Fibroblast of pulmonary artery (primary cell): ENCODE data around the gene GLYATL3.

ENCODE experiments used
- DNase-seq: peaks from one replicate; pipeline ENCODE4 v3.0.0-alpha.2; 2010; ENCODE audit warnings: low read depth
- H3K4me3 ChIP-seq: replicated peaks from 2 replicates; pipeline ENCODE4 v1.5.1; 2011; ENCODE audit warnings: low read depth, mild to moderate bottlenecking, control low read depth, low read length, moderate library complexity
- CTCF ChIP-seq: IDR thresholded peaks from 2 replicates; pipeline ENCODE4 v1.5.1; 2011; ENCODE audit warnings: mild to moderate bottlenecking, control low read depth, low read length, inconsistent platforms; ENCODE audit errors: missing control alignments

GLYATL3 gene

GRCh38 chr6:49513153-49513989, 13.6 kb downstream of the GLYATL3 start:
- H3K4me3 ChIP-seq: no peak overlapping the region
- TF ChIP-seq CTCF: no peak
- DNase-seq: no peak

- no peak for TF ChIP-seq CTCF
- H3K4me3 ChIP-seq: no peak overlapping the region
- DNase-seq: no peak
Observed at GRCh38 chr6:49514571-49515484, 15.1 kb downstream of the GLYATL3 start.

GRCh38 chr6:49515485-49516146, 15.9 kb downstream of the GLYATL3 start:
- no peak for TF ChIP-seq CTCF
- no peak for DNase-seq

GRCh38 chr6:49516147-49516505, 16.4 kb downstream of the GLYATL3 start:
- no peak overlapping the region for H3K4me3 ChIP-seq
- no peak for TF ChIP-seq CTCF
- no peak for DNase-seq

More at GRCh38 chr6:49515485-49516146, 15.9 kb downstream of the GLYATL3 start:
- no peak overlapping the region for H3K4me3 ChIP-seq

GRCh38 chr6:49517919-49518318, 18.2 kb downstream of the GLYATL3 start:
- H3K4me3 ChIP-seq: no peak overlapping the region
- DNase-seq: no peak
- no peak for TF ChIP-seq CTCF

- no peak overlapping the region for H3K4me3 ChIP-seq
- no peak for DNase-seq
- TF ChIP-seq CTCF: no peak
Observed at GRCh38 chr6:49519660-49520059, 19.9 kb downstream of the GLYATL3 start.
